ENCODE results near the gene TCP1. TPM values are rescaled to one million over a fixed set of nuclear protein-coding genes. Genes with fewer than 3 reads are reported as not detected.
"Not testable (repeated sequence)": the region's sequence is repeated elsewhere in the genome, so short reads cannot be mapped to it uniquely, and the experiment has no call there.

Gene TCP1
- total RNA-seq, 1 experiment from 2014 or later, result 406 TPM

- Histone ChIP-seq H3K4me3 (ENCODE audit: insufficient read depth, low read depth, low read length) (no peak overlapping the region), H3K27me3 (ENCODE audit: control insufficient read depth, insufficient read depth, low read length) (no peaks in the 10 kb centered on the region), H3K36me3 (replicated peaks; ENCODE audit: control insufficient read depth, insufficient read depth, low read length) (no peaks in the 10 kb centered on the region)
- no peak for DNase-seq
These were observed 16.1 kb upstream of the TCP1 start for GRCh38 chr6:159805440-159806020.

GRCh38 chr6:159804504-159804903, 15.1 kb upstream of the TCP1 start:
- H3K4me3 ChIP-seq (ENCODE audit: insufficient read depth, low read depth, low read length), result no peak overlapping the region
- H3K36me3 ChIP-seq (replicated peaks; ENCODE audit: control insufficient read depth, insufficient read depth, low read length), result no peaks in the 10 kb centered on the region
- no peaks in the 10 kb centered on the region for H3K27me3 ChIP-seq (ENCODE audit: control insufficient read depth, insufficient read depth, low read length)
- no peak for DNase-seq

- Histone ChIP-seq H3K36me3 (replicated peaks; ENCODE audit: control insufficient read depth, insufficient read depth, low read length) (peaks cover 7% of the 10 kb centered on the region), H3K27me3 (ENCODE audit: control insufficient read depth, insufficient read depth, low read length) (no peaks in the 10 kb centered on the region), H3K4me3 (ENCODE audit: insufficient read depth, low read depth, low read length) (no peak overlapping the region)
- DNase-seq, result no peak
These were observed 12.5 kb upstream of the TCP1 start for GRCh38 chr6:159801935-159802334.

GRCh38 chr6:159800141-159800865, 10.9 kb upstream of the TCP1 start, which contains the start of gene PNLDC1:
TSS of gene PNLDC1 (plus strand) at chr6:159800276. CDS start at chr6:159800308, 32 bp downstream.
- Histone ChIP-seq H3K27me3 (ENCODE audit: control insufficient read depth, insufficient read depth, low read length) (no peaks in the 10 kb centered on the region), H3K36me3 (replicated peaks; ENCODE audit: control insufficient read depth, insufficient read depth, low read length) (peaks cover 7% of the 10 kb centered on the region), H3K4me3 (ENCODE audit: insufficient read depth, low read depth, low read length) (no peak within 1 kb of the TSS)
- no peak for DNase-seq

GRCh38 chr6:159797554-159797953, 8.2 kb upstream of the TCP1 start:
- DNase-seq, result no peak
- Histone ChIP-seq H3K4me3 (ENCODE audit: insufficient read depth, low read depth, low read length) (no peak overlapping the region), H3K27me3 (ENCODE audit: control insufficient read depth, insufficient read depth, low read length) (no peaks in the 10 kb centered on the region), H3K36me3 (replicated peaks; ENCODE audit: control insufficient read depth, insufficient read depth, low read length) (peaks cover 7% of the 10 kb centered on the region)

- not testable (repeated sequence) for H3K27me3 ChIP-seq (ENCODE audit: control insufficient read depth, insufficient read depth, low read length); H3K4me3 ChIP-seq (ENCODE audit: insufficient read depth, low read depth, low read length); DNase-seq
- peaks cover 11% of the 10 kb centered on the region for H3K36me3 ChIP-seq (replicated peaks; ENCODE audit: control insufficient read depth, insufficient read depth, low read length)
These were observed 5.6 kb upstream of the TCP1 start for GRCh38 chr6:159794976-159795375.

GRCh38 chr6:159790956-159791598, 1.7 kb upstream of the TCP1 start:
- Histone ChIP-seq H3K27me3 (ENCODE audit: control insufficient read depth, insufficient read depth, low read length) (no peaks in the 10 kb centered on the region), H3K4me3 (ENCODE audit: insufficient read depth, low read depth, low read length) (peak overlapping the region; percentile 74), H3K36me3 (replicated peaks; ENCODE audit: control insufficient read depth, insufficient read depth, low read length) (peaks cover 17% of the 10 kb centered on the region)
- no peak for DNase-seq

- no peaks in the 10 kb centered on the region for H3K27me3 ChIP-seq (ENCODE audit: control insufficient read depth, insufficient read depth, low read length)
- H3K4me3 ChIP-seq (ENCODE audit: insufficient read depth, low read depth, low read length), result peak within 1 kb of the TSS; percentile 99
- DNase-seq, result peak; percentile 92
- peaks cover 21% of the 10 kb centered on the region for H3K36me3 ChIP-seq (replicated peaks; ENCODE audit: control insufficient read depth, insufficient read depth, low read length)
These were observed 950 bp upstream of the TCP1 start, which contains the start of gene MRPL18 for GRCh38 chr6:159790149-159790955. TSS of gene MRPL18 (plus strand) at chr6:159790467. CDS start at chr6:159790588, 121 bp downstream.

GRCh38 chr6:159788753-159789376, 537 bp downstream of the TCP1 start:
- peak; percentile 61 for DNase-seq
- Histone ChIP-seq H3K36me3 (replicated peaks; ENCODE audit: control insufficient read depth, insufficient read depth, low read length) (peaks cover 26% of the 10 kb centered on the region), H3K4me3 (ENCODE audit: insufficient read depth, low read depth, low read length) (peak overlapping the region; percentile 99), H3K27me3 (ENCODE audit: control insufficient read depth, insufficient read depth, low read length) (no peaks in the 10 kb centered on the region)

- no peaks in the 10 kb centered on the region for H3K27me3 ChIP-seq (ENCODE audit: control insufficient read depth, insufficient read depth, low read length)
- peaks cover 31% of the 10 kb centered on the region for H3K36me3 ChIP-seq (replicated peaks; ENCODE audit: control insufficient read depth, insufficient read depth, low read length)
- H3K4me3 ChIP-seq (ENCODE audit: insufficient read depth, low read depth, low read length), result peak overlapping the region; percentile 99
- no peak for DNase-seq
These were observed 1.1 kb downstream of the TCP1 start for GRCh38 chr6:159788276-159788675.

GRCh38 chr6:159778542-159779103, 10.8 kb downstream of the TCP1 start:
- no peak overlapping the region for H3K4me3 ChIP-seq (ENCODE audit: insufficient read depth, low read depth, low read length)
- no peak for DNase-seq
- H3K27me3 ChIP-seq (ENCODE audit: control insufficient read depth, insufficient read depth, low read length), result no peaks in the 10 kb centered on the region
- peaks cover 42% of the 10 kb centered on the region for H3K36me3 ChIP-seq (replicated peaks; ENCODE audit: control insufficient read depth, insufficient read depth, low read length)

- Histone ChIP-seq H3K4me3 (ENCODE audit: insufficient read depth, low read depth, low read length) (no peak overlapping the region), H3K36me3 (replicated peaks; ENCODE audit: control insufficient read depth, insufficient read depth, low read length) (peaks cover 39% of the 10 kb centered on the region), H3K27me3 (ENCODE audit: control insufficient read depth, insufficient read depth, low read length) (no peaks in the 10 kb centered on the region)
- no peak for DNase-seq
These were observed 11.3 kb downstream of the TCP1 start for GRCh38 chr6:159778131-159778530.

- Histone ChIP-seq H3K36me3 (replicated peaks; ENCODE audit: control insufficient read depth, insufficient read depth, low read length) (peaks cover 31% of the 10 kb centered on the region), H3K27me3 (ENCODE audit: control insufficient read depth, insufficient read depth, low read length) (no peaks in the 10 kb centered on the region), H3K4me3 (ENCODE audit: insufficient read depth, low read depth, low read length) (no peak overlapping the region)
- DNase-seq, result no peak
These were observed 12.0 kb downstream of the TCP1 start for GRCh38 chr6:159777240-159777904.
